Medulla oblongata (tissue), 1 donor: Measurements from ENCODE around the gene CPED1.
"Not testable (repeated sequence)": the region's sequence is repeated elsewhere in the genome, so short reads cannot be mapped to it uniquely, and the experiment has no call there.

Experiments
- DNase-seq: peaks from one replicate; pipeline ENCODE4 v3.0.0-alpha.2; 2015; ENCODE audit errors: extremely low spot score

CPED1 gene

GRCh38 chr7:121235201-121235600, 246.7 kb downstream of the CPED1 start:
- no peak for DNase-seq

DNA sequence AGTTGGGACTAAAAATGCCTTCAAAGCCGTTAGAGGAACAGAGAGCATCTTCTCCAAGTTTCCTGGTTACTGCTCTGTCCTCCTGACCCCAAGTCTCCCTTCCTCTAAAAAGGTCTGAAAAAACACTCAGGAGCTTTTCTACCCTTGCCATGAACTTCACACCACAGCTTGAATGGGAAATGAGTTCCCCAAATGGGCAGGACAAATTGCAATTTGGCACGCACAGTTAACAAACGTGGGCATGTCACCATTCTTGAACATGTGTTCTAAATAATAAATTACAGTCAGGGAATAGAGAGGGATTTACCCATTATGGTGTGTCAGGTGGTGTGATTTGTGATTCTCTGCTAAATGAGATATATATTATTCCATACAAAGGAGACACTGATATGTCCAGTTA, 249.1 kb downstream of the CPED1 start:
- no peak for DNase-seq

DNA sequence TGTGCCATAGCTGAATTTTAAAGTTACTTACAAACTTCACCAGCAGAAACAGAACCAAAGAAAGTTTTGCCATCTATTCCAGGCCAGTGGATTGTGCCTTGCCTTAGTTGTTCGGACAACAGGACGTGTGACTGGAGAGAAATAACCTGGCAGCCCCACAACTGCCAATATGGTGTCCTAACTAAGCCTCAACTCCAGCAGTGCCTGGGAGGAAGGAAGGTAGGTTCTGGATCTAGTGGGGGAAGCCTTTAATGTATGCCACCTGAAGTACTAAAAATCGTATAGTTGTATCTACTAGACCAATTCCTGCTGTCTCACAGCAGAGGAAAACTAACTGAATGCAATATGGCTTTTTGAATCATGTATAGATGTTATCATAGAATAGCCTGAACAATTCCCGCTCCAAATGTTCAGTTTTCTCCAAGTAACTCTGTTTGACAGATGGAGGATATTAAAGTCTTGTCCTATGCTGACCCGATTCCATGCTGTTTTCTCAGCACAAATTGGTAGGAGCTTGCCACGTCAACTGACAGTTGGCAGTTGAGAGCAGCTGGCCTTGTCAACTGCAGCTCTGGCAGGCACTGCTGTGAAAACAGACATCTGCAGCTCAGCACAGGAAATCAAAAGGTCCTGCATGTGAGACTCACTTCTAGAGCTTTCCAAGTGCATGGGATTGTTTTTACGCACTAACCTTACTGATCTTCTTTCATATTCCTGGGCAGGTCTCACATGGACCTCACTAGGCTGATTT, 255.8 kb downstream of the CPED1 start:
- no peak for DNase-seq

DNA sequence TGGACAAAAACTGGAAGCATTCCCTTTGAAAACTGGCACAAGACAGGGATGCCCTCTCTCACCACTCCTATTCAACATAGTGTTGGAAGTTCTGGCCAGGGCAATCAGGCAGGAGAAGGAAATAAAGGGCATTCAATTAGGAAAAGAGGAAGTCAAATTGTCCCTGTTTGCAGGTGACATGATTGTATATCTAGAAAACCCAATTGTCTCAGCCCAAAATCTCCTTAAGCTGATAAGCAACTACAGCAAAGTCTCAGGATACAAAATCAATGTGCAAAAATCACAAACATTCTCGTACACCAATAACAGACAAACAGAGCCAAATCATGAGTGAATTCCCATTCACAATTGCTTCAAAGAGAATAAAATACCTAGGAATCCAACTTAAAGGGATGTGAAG, 262.9 kb downstream of the CPED1 start:
- DNase-seq: not testable (repeated sequence)

DNA sequence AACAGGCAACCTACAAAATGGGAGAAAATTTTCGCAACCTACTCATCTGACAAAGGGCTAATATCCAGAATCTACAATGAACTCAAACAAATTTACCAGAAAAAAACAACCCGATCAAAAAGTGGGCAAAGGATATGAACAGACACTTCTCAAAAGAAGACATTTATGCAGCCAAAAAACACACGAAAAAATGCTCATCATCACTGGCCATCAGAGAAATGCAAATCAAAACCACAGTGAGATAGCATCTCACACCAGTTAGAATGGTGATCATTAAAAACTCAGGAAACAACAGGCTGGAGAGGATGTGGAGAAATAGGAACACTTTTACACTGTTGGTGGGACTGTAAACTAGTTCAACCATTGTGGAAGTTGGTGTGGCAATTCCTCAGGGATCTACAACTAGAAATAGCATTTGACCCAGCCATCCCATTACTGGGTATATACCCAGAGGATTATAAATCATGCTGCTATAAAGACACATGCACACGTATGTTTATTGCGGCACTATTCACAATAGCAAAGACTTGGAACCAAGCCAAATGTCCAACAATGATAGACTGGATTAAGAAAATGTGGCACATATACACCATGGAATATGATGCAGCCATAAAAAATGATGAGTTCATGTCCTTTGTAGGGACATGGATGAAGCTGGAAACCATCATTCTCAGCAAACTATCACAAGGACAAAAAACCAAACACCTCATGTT, 264.2 kb downstream of the CPED1 start:
- not testable (repeated sequence) for DNase-seq

DNA sequence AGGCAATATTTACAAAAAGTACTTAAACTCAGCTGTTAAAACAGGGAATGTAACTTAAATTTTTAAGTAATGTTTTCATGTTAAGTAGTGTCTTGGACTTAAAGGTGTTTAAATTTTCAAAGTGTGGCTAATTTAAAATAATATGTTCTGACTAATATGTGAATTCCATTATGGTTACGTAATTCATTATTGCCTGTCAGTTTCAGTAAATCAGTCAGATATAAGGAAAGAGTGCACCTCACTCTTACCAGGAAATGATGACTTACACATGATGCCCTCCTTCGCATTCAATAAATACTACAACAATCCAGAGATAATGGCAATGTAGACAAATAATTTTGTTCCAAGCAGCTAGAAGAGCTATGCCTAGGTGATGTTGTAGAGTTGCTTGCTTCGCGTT, 271.3 kb downstream of the CPED1 start:
- DNase-seq: no peak

DNA sequence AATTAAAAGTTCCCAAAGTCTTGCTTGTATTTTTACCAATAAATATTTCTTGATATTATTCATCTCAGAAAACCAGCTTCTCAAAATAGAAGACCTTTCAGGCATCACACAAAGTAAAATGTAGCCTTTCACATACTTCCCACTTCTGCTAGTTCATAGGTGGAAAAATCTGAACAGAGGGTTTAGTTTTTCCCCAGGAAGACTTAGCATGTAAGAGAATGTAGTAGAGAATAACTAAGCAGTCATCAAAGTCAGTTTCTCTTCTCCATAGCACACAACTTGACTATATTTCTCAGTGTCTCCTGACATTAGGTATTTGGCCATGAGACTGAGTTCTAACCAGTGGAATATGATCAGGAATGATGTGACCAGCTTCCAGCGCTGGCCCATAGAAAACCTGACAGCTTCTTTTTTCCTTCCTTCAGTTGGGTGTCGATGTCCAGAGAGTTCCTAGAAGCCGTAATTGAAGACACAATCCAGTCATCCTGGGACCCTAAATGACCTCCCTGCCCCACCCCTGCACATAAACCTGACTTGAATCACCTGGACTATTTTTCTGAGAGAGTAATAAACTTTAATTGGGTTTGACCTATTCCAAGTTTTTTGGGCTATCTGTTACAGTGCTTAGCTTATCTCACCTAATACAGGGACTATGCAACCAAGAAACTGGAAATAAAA, 272.8 kb downstream of the CPED1 start:
- no peak for DNase-seq

GRCh38 chr7:121262221-121262620, 273.7 kb downstream of the CPED1 start:
- DNase-seq: no peak

DNA sequence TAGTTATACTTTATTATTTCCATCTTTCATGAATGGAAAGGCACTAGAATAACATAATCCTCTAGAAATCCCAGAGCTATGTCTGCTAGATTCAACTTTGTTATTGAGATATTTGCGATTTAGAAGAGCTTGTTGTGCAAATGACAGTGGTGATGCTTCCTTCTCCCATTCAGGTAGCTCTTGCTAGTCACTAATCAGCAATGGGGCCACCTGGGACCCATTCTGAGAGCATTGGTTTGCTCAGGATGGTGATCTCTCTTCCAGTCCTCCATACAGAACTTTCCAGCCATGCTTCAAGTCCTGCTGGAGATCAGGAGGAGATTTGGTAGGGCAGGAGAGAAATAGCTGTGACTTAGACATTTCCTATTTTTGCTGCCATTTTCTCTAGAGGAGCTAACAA, 274.5 kb downstream of the CPED1 start:
- DNase-seq: no peak

- DNase-seq: no peak
These were observed 277.9 kb downstream of the CPED1 start for GRCh38 chr7:121266307-121266894.

DNA sequence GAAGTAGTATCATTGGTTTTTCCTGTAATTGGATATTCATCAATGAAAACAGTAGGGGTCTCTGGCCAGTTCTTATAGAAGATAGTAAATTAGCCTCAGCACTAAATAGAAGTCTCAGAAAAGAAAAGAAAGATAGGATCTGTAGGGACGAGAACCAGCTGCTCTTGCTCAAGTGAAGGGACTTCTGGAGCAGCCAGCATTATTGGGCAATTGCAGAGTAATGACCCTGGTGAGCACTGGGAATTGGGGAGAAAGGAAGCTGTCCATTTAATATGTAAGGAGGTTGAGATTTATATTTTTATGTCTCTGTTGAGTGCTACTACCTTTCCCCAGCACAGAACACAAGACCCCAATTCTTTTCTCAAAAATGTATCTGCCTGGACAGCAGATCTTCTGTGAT, 279.1 kb downstream of the CPED1 start:
- DNase-seq: no peak

DNA sequence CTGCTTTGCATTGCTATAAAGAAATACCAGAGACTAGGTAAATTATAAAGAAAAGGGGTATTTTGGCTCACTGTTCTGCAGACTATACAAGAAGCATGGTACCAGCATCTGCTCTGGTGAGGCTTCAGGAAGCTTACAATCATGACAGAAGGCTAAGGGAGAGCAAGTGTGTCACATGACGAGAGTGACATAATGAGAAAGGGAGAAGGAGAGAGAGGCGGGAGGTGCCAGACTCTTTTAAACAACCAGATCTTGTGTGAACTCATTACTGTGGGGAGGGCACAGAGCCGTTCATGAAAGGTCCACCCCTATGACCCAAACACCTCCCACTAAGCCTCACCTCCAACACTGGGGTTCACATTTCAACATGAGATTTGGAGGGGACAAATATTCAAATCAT, 281.3 kb downstream of the CPED1 start:
- no peak for DNase-seq

GRCh38 chr7:121271098-121271497, 282.6 kb downstream of the CPED1 start:
- no peak for DNase-seq

DNA sequence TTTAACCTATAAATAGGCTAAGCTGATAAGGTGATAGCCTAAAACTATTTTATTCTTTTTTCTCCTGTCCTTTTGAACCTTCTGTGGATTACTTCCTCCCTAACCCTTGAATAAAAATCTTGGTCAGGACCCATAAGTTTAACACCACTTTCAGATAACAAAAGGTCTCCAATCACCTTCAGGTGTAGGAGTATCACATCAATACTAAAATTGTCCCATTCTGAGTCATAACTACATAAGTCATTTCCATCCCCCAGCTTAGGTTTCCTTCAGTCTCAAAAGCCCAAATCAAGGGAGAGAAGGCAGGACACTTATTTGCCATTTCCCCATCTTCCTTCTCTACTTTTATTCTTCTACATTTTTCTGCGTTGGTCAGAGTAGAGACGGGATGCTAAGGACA, 283.4 kb downstream of the CPED1 start:
- no peak for DNase-seq

- DNase-seq: no peak
These were observed 284.2 kb downstream of the CPED1 start for GRCh38 chr7:121272676-121273075.

DNA sequence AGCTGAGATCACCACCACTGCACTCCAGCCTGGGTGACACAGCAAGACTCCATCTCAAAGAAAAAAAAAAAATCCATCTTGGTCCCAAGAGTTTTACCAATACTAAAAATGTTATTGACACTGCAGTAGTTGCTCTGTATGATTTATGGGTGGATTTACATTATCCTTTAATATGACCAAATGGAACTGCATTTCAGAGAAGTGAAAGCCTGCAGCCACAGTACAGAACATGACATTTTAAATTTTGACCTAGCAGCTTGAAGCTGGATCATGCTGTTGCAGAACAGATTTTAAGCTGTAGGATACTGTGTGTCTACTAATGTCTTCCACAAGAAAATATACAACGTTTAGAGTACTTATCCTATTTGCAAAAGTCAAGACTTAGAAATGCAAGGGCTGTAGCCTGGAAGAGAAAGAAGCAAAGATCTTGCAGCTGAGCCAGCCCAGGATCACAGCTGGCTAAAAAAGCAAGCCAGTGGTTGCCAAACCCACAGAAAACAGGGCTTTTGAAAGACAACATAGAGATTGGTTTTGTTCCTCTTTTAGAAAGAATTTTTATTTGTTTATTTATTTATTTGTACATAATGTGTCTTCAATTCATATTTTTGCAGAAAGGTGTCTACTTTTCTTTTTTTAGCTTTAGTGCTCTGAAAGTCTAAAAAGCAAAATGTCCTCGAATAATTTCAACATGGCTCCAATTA, 285.1 kb downstream of the CPED1 start:
- no peak for DNase-seq

DNA sequence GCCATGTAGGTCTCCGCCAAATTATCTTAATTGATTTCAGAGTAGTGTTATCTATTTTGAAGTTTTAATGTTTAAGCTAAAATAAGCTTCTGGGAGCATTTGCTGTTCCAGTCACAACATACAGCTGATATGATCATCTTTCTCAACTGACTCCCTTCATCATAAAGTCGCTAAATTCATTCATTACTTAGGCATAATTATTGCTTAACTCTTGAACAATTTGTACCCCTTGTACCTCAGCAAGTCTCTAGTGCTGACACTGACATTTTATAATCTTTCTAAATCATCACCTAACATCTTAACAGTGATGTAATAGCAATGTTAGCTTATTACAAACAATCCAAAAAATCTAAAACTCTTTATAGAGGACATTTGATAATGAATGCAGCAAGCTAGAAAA, 286.0 kb downstream of the CPED1 start:
- no peak for DNase-seq

GRCh38 chr7:121275204-121275603, 286.7 kb downstream of the CPED1 start:
- DNase-seq: no peak

DNA sequence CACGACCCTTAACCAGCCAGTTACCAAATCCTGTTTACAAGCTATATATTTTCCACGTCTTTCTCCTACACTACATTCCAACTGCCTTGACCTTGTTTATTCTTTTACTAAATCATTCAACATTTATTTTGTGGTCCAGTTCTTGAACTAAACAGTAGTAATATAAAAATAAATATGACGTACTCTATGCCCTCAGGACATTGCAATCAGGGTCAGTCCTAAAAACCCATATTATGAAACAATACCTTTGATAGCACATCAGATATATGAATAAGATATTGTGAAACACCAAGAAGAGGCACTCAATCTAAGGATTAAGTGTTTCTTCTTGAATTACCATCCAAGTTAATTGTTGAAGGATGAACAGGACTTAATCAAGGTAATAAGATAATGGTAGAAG, 287.8 kb downstream of the CPED1 start:
- no peak for DNase-seq

- DNase-seq: no peak
These were observed 289.9 kb downstream of the CPED1 start for GRCh38 chr7:121278120-121279021.
